Measurements from ENCODE around the gene PGM5.

Gene PGM5

GRCh38 chr9:68502279-68502678 lies 145.9 kb downstream of the PGM5 start:
- no peaks in the 10 kb centered on the region for H3K36me3 ChIP-seq (ENCODE audit: control insufficient read depth in 2 of 2, insufficient read depth in 1 of 2, low read length in 2 of 2)
- TF ChIP-seq ZNF624 (tag by site-specific recombination; IDR thresholded peaks at IDR 0.05) = no peak
- no peak for TF ChIP-seq ZBTB26 (tag by site-specific recombination; optimal IDR thresholded peaks at IDR 0.05)
- TF ChIP-seq ZNF18 (tag by site-specific recombination; IDR thresholded peaks at IDR 0.05) = no peak
- no peak for TF ChIP-seq ZNF248 (tag by site-specific recombination; IDR thresholded peaks at IDR 0.05)
- TF ChIP-seq ZNF292 (tag by site-specific recombination; IDR thresholded peaks at IDR 0.05; ENCODE audit: borderline replicate concordance, low read depth) = no peak
- no peak for TF ChIP-seq ZBTB11 (tag by site-specific recombination; conservative IDR thresholded peaks at IDR 0.05; ENCODE audit: low read depth)
- no peak for TF ChIP-seq ZNF837 (tag by site-specific recombination; IDR thresholded peaks at IDR 0.05)
- TF ChIP-seq HOXC10 (CRISPR knock-in tag; IDR thresholded peaks at IDR 0.05) = no peak
- TF ChIP-seq ZNF398 (tag by site-specific recombination; IDR thresholded peaks at IDR 0.05) = no peak
- TF ChIP-seq HOXD13 (CRISPR knock-in tag; IDR thresholded peaks at IDR 0.05; ENCODE audit: borderline replicate concordance) = no peak
- TF ChIP-seq ZNF707 (tag by site-specific recombination; IDR thresholded peaks at IDR 0.05) = no peak
- no peak for TF ChIP-seq ZNF121 (tag by site-specific recombination; IDR thresholded peaks at IDR 0.05)
- TF ChIP-seq ZIC2 (tag by site-specific recombination; IDR thresholded peaks at IDR 0.05) = no peak
- TF ChIP-seq ZBTB8A (tag by site-specific recombination; IDR thresholded peaks at IDR 0.05) = no peak
- no peaks in the 10 kb centered on the region for H3K4me1 ChIP-seq (ENCODE audit: control insufficient read depth, insufficient read depth, low read length)
- ChIA-PET CTCF (no interaction called here), POLR2A (no interaction called here)
- no peak overlapping the region for H3K27ac ChIP-seq (ENCODE audit: extremely low read depth, low read depth, low read length)
- no peak overlapping the region for H3K4me3 ChIP-seq (ENCODE audit: low read depth, low read length)
- H3K9me3 ChIP-seq (ENCODE audit: control insufficient read depth, insufficient read depth, low read depth, low read length) = no peaks in the 10 kb centered on the region

GRCh38 chr9:68505681-68506409 lies 149.4 kb downstream of the PGM5 start:
- Histone ChIP-seq H3K4me1 (ENCODE audit: control insufficient read depth, insufficient read depth, low read length) (no peaks in the 10 kb centered on the region), H3K4me3 (ENCODE audit: low read depth, low read length) (no peak overlapping the region), H3K27ac (ENCODE audit: extremely low read depth, low read depth, low read length) (no peak overlapping the region), H3K9me3 (ENCODE audit: control insufficient read depth, insufficient read depth, low read depth, low read length) (no peaks in the 10 kb centered on the region), H3K36me3 (ENCODE audit: control insufficient read depth in 2 of 2, insufficient read depth in 1 of 2, low read length in 2 of 2) (no peaks in the 10 kb centered on the region)
- POLR2A ChIA-PET = no interaction called here
- CTCF ChIA-PET = interaction anchor here (0.7 to 1.9 kb wide), 8 partner anchors 9 to 680 kb away, joined by 3 to 17 read pairs (median 3); no protein-coding TSS in a partner anchor
- TF ChIP-seq ZSCAN16 (tag by site-specific recombination; IDR thresholded peaks at IDR 0.05) (no peak), ZNF24 (tag by site-specific recombination; IDR thresholded peaks at IDR 0.05) (no peak), ZNF660 (tag by site-specific recombination; IDR thresholded peaks at IDR 0.05) (no peak), EGR2 (tag by site-specific recombination; IDR thresholded peaks at IDR 0.05; ENCODE audit: low read depth) (no peak)
